Body of pancreas (tissue), 4 donors: Measurements from ENCODE around the gene HNRNPA2B1.
"Not testable (repeated sequence)": the region's sequence is repeated elsewhere in the genome, so short reads cannot be mapped to it uniquely, and the experiment has no call there.

Experiments used
- POLR2A ChIP-seq, 3 donors: fragments of 450-650 bp; IDR thresholded peaks; one replicate each; pipeline ENCODE4 v1.6.1; 2016; ENCODE audit warnings: antibody characterized with exemption in 3 of 3, mild to moderate bottlenecking in 2 of 3
- TF ChIP-seq, protein P1 (sequence below), 7 experiments: fragments of 450-650 bp in 4 of 7; fragments of 200-600 bp in 3 of 7; sonication (generic) in 3 of 7; IDR thresholded peaks; one replicate each; pipeline ENCODE4 v1.5.1; 2016 to 2019; ENCODE audit warnings: antibody characterized with exemption in 7 of 7

DNA sequence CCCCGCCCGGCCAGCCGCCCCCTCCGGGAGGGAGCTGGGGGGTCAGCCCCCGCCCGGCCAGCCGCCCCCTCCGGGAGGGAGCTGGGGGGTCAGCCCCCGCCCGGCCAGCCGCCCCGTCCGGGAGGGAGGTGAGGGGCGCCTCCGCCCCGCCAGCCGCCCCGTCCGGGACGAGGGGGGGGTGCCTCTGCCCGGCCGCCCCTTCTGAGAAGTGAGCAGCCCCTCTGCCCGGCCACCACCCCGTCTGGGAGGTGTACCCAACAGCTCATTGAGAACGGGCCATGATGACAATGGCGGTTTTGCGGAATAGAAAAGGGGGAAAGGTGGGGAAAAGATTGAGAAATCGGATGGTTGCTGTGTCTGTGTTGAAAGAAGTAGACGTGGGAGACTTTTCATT lies 52.2 kb downstream of the HNRNPA2B1 start:
- TF ChIP-seq, protein P1, sequence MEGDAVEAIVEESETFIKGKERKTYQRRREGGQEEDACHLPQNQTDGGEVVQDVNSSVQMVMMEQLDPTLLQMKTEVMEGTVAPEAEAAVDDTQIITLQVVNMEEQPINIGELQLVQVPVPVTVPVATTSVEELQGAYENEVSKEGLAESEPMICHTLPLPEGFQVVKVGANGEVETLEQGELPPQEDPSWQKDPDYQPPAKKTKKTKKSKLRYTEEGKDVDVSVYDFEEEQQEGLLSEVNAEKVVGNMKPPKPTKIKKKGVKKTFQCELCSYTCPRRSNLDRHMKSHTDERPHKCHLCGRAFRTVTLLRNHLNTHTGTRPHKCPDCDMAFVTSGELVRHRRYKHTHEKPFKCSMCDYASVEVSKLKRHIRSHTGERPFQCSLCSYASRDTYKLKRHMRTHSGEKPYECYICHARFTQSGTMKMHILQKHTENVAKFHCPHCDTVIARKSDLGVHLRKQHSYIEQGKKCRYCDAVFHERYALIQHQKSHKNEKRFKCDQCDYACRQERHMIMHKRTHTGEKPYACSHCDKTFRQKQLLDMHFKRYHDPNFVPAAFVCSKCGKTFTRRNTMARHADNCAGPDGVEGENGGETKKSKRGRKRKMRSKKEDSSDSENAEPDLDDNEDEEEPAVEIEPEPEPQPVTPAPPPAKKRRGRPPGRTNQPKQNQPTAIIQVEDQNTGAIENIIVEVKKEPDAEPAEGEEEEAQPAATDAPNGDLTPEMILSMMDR (IDR thresholded peaks at IDR 0.05) = not testable (repeated sequence)
- not testable (repeated sequence) for TF ChIP-seq POLR2A (IDR thresholded peaks at IDR 0.05)
